Measurements from ENCODE around the gene CYGB.
A peak's percentile ranks its signal among the peaks of the same experiment; 100 is the strongest.

DNA sequence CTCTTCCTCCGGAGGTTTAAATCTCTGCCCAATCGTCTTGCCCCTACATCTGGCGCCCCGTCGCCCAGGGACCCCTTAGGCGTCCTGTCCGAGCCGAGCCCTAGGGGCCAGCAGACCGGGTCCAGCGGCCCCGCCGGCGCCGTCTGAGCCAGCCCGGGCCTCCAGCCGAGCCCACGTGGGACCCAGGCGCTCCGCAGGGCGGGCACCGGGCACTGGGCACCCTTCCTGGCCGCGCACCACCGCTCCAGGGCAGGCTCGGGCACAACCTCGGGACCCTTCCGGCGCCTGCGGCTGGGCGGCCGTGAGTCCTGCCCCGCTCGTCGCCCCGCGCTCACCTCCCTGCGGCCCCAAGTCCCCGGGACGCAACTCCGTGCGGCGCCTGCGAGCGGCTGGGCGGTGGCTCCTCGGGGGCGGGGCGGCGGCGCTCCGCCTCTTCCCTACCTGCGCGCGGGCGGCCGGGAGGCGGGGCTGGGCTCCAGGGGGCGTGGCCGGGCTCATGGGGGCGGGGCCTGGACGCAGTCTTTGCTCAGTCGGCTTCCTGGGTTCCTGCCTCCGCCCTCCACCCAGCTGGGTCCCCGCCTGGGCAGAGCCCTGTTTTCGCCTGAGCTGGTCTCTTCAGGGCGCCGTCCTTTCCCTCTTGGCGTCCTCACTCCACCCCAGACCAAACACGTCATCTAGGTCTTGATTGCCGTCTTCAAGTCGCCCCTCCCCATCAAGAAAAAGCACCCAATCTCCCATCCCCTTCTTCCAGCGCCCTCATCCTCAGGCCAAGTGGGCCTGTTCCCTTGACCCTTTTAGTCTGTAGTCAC is 36.3 kb downstream of the CYGB start, which contains the start of gene RHBDF2:
- TF ChIP-seq POLR2A (IDR thresholded peaks at IDR 0.05) (peak; percentile 60 to 64), CTCF (IDR thresholded peaks at IDR 0.05) (peak in 1 of 6 experiments; percentile 3)
